ENCODE results near the gene OR2AE1. TPM values are rescaled to one million over a fixed set of nuclear protein-coding genes. Genes with fewer than 3 reads are reported as not detected.
A peak's percentile ranks its signal among the peaks of the same experiment; 100 is the strongest.

OR2AE1 gene
- total and polyA plus RNA-seq, 2 of the 13 experiments (the other 11 are each of a cell fraction or from before 2014, with no cell fraction given), result not detected

GRCh38 chr7:99860281-99861127 is 16.3 kb downstream of the OR2AE1 start (continued):
- TF ChIP-seq FOXP1 (IDR thresholded peaks at IDR 0.05), result 0 out of 2 replicates have a peak, but pooled peaks have one; percentile 41
- TF ChIP-seq FOXP1 (CRISPR knock-in tag; IDR thresholded peaks at IDR 0.05), result peak; percentile 48; the same call in 1 of the 2 replicates
- TF ChIP-seq ZBTB26 (CRISPR knock-in tag; IDR thresholded peaks at IDR 0.05; ENCODE audit: borderline replicate concordance), result 0 out of 2 replicates have a peak, but pooled peaks have one; percentile 14
- TF ChIP-seq CEBPG (CRISPR knock-in tag; IDR thresholded peaks at IDR 0.05), result peak; percentile 53
- TF ChIP-seq HDAC2 (CRISPR knock-in tag; IDR thresholded peaks at IDR 0.05), result peak; percentile 58
- no peak for TF ChIP-seq RAD51 (IDR thresholded peaks at IDR 0.05; ENCODE audit: borderline replicate concordance)
- TF ChIP-seq REPIN1 (CRISPR knock-in tag; IDR thresholded peaks at IDR 0.05; ENCODE audit: borderline replicate concordance, low read depth), result 0 out of 2 replicates have a peak, but pooled peaks have one; percentile 34
- TF ChIP-seq POLR2AphosphoS5 (IDR thresholded peaks at IDR 0.05; ENCODE audit: low read depth, low read length), result peak; percentile 40; the same call in 1 of the 2 replicates
- TF ChIP-seq ZNF784 (CRISPR knock-in tag; IDR thresholded peaks at IDR 0.05; ENCODE audit: borderline replicate concordance), result peak; percentile 26; the same call in 1 of the 2 replicates
- peak; percentile 70 for TF ChIP-seq RARA (CRISPR knock-in tag; IDR thresholded peaks at IDR 0.05)
- no peak for TF ChIP-seq CBX1 (IDR thresholded peaks at IDR 0.05; ENCODE audit: low read depth)
- TF ChIP-seq PHF21A (CRISPR knock-in tag; IDR thresholded peaks at IDR 0.05), result peak; percentile 88
- 0 out of 2 replicates have a peak, but pooled peaks have one; percentile 32 for TF ChIP-seq YEATS4 (CRISPR knock-in tag; IDR thresholded peaks at IDR 0.05; ENCODE audit: borderline replicate concordance)
- TF ChIP-seq GABPB1 (CRISPR knock-in tag; IDR thresholded peaks at IDR 0.05), result peak; percentile 21
- no peak for TF ChIP-seq ZNF24 (IDR thresholded peaks at IDR 0.05)
- peak; percentile 40; the same call in 1 of the 2 replicates for TF ChIP-seq SIX1 (CRISPR knock-in tag; IDR thresholded peaks at IDR 0.05; ENCODE audit: borderline replicate concordance)
- no peak for TF ChIP-seq SOX6 (IDR thresholded peaks at IDR 0.05)
- TF ChIP-seq SOX6 (CRISPR knock-in tag; IDR thresholded peaks at IDR 0.05), result peak; percentile 87
- peak; percentile 34; the same call in 1 of the 2 replicates for TF ChIP-seq MAZ (IDR thresholded peaks at IDR 0.05; ENCODE audit: borderline replicate concordance, low read depth, low read length)
- TF ChIP-seq MAZ (CRISPR knock-in tag; IDR thresholded peaks at IDR 0.05; ENCODE audit: low read depth), result no peak
- no peak for TF ChIP-seq HMGA1 (CRISPR knock-in tag; conservative IDR thresholded peaks at IDR 0.05)
- TF ChIP-seq ZNF224 (CRISPR knock-in tag; IDR thresholded peaks at IDR 0.05), result 0 out of 2 replicates have a peak, but pooled peaks have one; percentile 53
- TF ChIP-seq KAT8 (CRISPR knock-in tag; IDR thresholded peaks at IDR 0.05), result peak; percentile 58
- TF ChIP-seq CBX5 (CRISPR knock-in tag; IDR thresholded peaks at IDR 0.05; ENCODE audit: borderline replicate concordance), result peak; percentile 45; the same call in 1 of the 2 replicates
- 0 out of 2 replicates have a peak, but pooled peaks have one; percentile 23 for TF ChIP-seq SRF (IDR thresholded peaks at IDR 0.05; ENCODE audit: low read depth, low read length)
